Osteocyte (in vitro differentiated cells): Measurements from ENCODE around the gene AKAP5. TPM values are rescaled to one million over a fixed set of nuclear protein-coding genes. Genes with fewer than 3 reads are reported as not detected.

Experiments
- DNase-seq: peaks from one replicate; pipeline ENCODE4 v3.0.0; 2021; ENCODE audit warnings: mixed read lengths; ENCODE audit not compliant: unreplicated experiment; ENCODE audit errors: extremely low spot score
- H3K27ac Mint-ChIP-seq: one replicate; pipeline ENCODE4 v1.8.0; 2021; ENCODE audit warnings: mild to moderate bottlenecking, mixed read lengths; ENCODE audit not compliant: unreplicated experiment
- H3K27me3 Mint-ChIP-seq: one replicate; pipeline ENCODE4 v1.8.0; 2021; ENCODE audit warnings: mixed read lengths; ENCODE audit not compliant: unreplicated experiment
- H3K36me3 Mint-ChIP-seq: one replicate; pipeline ENCODE4 v1.8.0; 2021; ENCODE audit warnings: mixed read lengths; ENCODE audit not compliant: unreplicated experiment
- H3K4me1 Mint-ChIP-seq: one replicate; pipeline ENCODE4 v1.8.0; 2021; ENCODE audit warnings: mixed read lengths; ENCODE audit not compliant: unreplicated experiment
- H3K4me3 Mint-ChIP-seq: one replicate; pipeline ENCODE4 v1.8.0; 2021; ENCODE audit warnings: mild to moderate bottlenecking, moderate library complexity, mixed read lengths; ENCODE audit not compliant: unreplicated experiment
- H3K9me3 Mint-ChIP-seq: one replicate; pipeline ENCODE4 v1.8.0; 2021; ENCODE audit warnings: mixed read lengths; ENCODE audit not compliant: unreplicated experiment
- CTCF ChIP-seq: fragments of 200-600 bp; sonication (generic); IDR thresholded peaks from 2 replicates; pipeline ENCODE4 v1.5.0; 2021; ENCODE audit warnings: antibody characterized with exemption, mild to moderate bottlenecking, moderate library complexity
- total RNA-seq: library from RNA; stranded (reverse); gene quantifications from 2 replicates; pipeline ENCODE4 v1.2.1, GENCODE V29; 2021

Gene AKAP5
- total RNA-seq, 1 donor from 2014 or later = 3.6 TPM

- peak within 1 kb of the TSS; percentile 99 for H3K27ac Mint-ChIP-seq
Measured at GRCh38 chr14:64504310-64504896, 39.1 kb downstream of the AKAP5 start, which contains the start of gene ZBTB1. Gene ZBTB1 (plus strand): TSS chr14:64504770. CDS start chr14:64521505, 16,735 bp downstream.

GRCh38 chr14:64504897-64505794 lies 39.8 kb downstream of the AKAP5 start:
- TF ChIP-seq CTCF = no peak
- no peaks in the 10 kb centered on the region for H3K9me3 Mint-ChIP-seq
- peak; percentile 92 for DNase-seq
- no peaks in the 10 kb centered on the region for H3K27me3 Mint-ChIP-seq
- H3K4me1 Mint-ChIP-seq = peaks cover 71% of the 10 kb centered on the region
- H3K27ac Mint-ChIP-seq = peak overlapping the region; percentile 99
- peak overlapping the region; percentile 87 for H3K4me3 Mint-ChIP-seq
- H3K36me3 Mint-ChIP-seq = peaks cover 2% of the 10 kb centered on the region

More at GRCh38 chr14:64504310-64504896, 39.1 kb downstream of the AKAP5 start, which contains the start of gene ZBTB1:
- no peaks in the 10 kb centered on the region for H3K27me3 Mint-ChIP-seq
- peak within 1 kb of the TSS; percentile 87 for H3K4me3 Mint-ChIP-seq
- H3K9me3 Mint-ChIP-seq = no peaks in the 10 kb centered on the region
- DNase-seq = peak; percentile 95
- H3K4me1 Mint-ChIP-seq = peaks cover 70% of the 10 kb centered on the region
- no peak for TF ChIP-seq CTCF
- no peaks in the 10 kb centered on the region for H3K36me3 Mint-ChIP-seq

- Mint-ChIP-seq H3K4me1 (peaks cover 73% of the 10 kb centered on the region), H3K4me3 (peak overlapping the region; percentile 87), H3K9me3 (no peaks in the 10 kb centered on the region), H3K27me3 (no peaks in the 10 kb centered on the region), H3K36me3 (peaks cover 2% of the 10 kb centered on the region), H3K27ac (peak overlapping the region; percentile 85)
- DNase-seq = no peak
- TF ChIP-seq CTCF = no peak
Measured at GRCh38 chr14:64506721-64507120, 41.4 kb downstream of the AKAP5 start.

- TF ChIP-seq CTCF = no peak
- Mint-ChIP-seq H3K4me3 (peak overlapping the region; percentile 87), H3K36me3 (peaks cover 2% of the 10 kb centered on the region), H3K27me3 (no peaks in the 10 kb centered on the region), H3K4me1 (peaks cover 68% of the 10 kb centered on the region), H3K27ac (peak overlapping the region; percentile 85), H3K9me3 (no peaks in the 10 kb centered on the region)
- DNase-seq = no peak
Measured at GRCh38 chr14:64507376-64508156, 42.3 kb downstream of the AKAP5 start.
